ENCODE results near the gene ARL5B.

DNA sequence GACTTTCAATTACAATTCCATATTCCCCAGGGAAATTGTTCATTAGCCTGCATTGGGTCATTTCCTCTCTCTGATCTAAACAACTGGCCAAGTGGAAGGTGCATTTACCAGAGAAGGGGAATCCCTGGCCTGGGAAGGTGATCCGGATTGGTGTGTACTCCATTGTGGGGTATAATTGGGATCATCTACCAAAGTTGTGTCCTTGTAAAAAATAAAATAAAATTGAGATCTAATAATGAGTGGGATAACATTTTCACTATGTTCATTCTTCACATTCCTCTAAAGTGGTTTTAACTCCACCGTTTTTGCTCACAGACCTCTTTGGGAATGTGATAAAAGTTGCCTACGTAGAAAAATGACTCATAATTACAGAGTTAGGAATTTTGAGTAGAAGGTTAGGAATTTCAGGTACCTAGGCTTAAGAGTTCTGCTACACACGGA, 22.8 kb downstream of the ARL5B start:
- TF ChIP-seq, protein P1, sequence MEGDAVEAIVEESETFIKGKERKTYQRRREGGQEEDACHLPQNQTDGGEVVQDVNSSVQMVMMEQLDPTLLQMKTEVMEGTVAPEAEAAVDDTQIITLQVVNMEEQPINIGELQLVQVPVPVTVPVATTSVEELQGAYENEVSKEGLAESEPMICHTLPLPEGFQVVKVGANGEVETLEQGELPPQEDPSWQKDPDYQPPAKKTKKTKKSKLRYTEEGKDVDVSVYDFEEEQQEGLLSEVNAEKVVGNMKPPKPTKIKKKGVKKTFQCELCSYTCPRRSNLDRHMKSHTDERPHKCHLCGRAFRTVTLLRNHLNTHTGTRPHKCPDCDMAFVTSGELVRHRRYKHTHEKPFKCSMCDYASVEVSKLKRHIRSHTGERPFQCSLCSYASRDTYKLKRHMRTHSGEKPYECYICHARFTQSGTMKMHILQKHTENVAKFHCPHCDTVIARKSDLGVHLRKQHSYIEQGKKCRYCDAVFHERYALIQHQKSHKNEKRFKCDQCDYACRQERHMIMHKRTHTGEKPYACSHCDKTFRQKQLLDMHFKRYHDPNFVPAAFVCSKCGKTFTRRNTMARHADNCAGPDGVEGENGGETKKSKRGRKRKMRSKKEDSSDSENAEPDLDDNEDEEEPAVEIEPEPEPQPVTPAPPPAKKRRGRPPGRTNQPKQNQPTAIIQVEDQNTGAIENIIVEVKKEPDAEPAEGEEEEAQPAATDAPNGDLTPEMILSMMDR (IDR thresholded peaks at IDR 0.05), result no peak
- TF ChIP-seq, protein P2, sequence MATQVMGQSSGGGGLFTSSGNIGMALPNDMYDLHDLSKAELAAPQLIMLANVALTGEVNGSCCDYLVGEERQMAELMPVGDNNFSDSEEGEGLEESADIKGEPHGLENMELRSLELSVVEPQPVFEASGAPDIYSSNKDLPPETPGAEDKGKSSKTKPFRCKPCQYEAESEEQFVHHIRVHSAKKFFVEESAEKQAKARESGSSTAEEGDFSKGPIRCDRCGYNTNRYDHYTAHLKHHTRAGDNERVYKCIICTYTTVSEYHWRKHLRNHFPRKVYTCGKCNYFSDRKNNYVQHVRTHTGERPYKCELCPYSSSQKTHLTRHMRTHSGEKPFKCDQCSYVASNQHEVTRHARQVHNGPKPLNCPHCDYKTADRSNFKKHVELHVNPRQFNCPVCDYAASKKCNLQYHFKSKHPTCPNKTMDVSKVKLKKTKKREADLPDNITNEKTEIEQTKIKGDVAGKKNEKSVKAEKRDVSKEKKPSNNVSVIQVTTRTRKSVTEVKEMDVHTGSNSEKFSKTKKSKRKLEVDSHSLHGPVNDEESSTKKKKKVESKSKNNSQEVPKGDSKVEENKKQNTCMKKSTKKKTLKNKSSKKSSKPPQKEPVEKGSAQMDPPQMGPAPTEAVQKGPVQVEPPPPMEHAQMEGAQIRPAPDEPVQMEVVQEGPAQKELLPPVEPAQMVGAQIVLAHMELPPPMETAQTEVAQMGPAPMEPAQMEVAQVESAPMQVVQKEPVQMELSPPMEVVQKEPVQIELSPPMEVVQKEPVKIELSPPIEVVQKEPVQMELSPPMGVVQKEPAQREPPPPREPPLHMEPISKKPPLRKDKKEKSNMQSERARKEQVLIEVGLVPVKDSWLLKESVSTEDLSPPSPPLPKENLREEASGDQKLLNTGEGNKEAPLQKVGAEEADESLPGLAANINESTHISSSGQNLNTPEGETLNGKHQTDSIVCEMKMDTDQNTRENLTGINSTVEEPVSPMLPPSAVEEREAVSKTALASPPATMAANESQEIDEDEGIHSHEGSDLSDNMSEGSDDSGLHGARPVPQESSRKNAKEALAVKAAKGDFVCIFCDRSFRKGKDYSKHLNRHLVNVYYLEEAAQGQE (IDR thresholded peaks at IDR 0.05), result no peak
- TF ChIP-seq MAFK (IDR thresholded peaks at IDR 0.05; ENCODE audit: partially characterized antibody) (no peak), EP300 (IDR thresholded peaks at IDR 0.05) (no peak), CBX2 (IDR thresholded peaks at IDR 0.05; ENCODE audit: borderline replicate concordance, low read depth) (no peak), POLR2AphosphoS2 (conservative IDR thresholded peaks at IDR 0.05; ENCODE audit: low read length) (no peak), POLR2A (IDR thresholded peaks at IDR 0.05; ENCODE audit: low read length) (no peak), HDAC2 (IDR thresholded peaks at IDR 0.05) (no peak), MAZ (IDR thresholded peaks at IDR 0.05; ENCODE audit: borderline replicate concordance, low read depth, low read length) (no peak), NR3C1 (IDR thresholded peaks at IDR 0.05) (no peak), RAD21 (conservative IDR thresholded peaks at IDR 0.05 in 1 of 2, IDR thresholded peaks at IDR 0.05 in 1 of 2) (no peak)
- TF ChIP-seq, protein P3, sequence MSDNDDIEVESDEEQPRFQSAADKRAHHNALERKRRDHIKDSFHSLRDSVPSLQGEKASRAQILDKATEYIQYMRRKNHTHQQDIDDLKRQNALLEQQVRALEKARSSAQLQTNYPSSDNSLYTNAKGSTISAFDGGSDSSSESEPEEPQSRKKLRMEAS (IDR thresholded peaks at IDR 0.05), result no peak

All from A549 (cell line).